Mesenchymal stem cell (in vitro differentiated cells and primary cell): ENCODE data around the gene RILP.
A peak's percentile ranks its signal among the peaks of the same experiment; 100 is the strongest.

ENCODE experiments used
- DNase-seq: peaks from one replicate; pipeline ENCODE4 v3.0.0-alpha.2; 2013
- H2AFZ ChIP-seq: one replicate; pipeline ENCODE4 v1.6.1; 2013; ENCODE audit warnings: low read depth, mild to moderate bottlenecking, control low read depth, inconsistent platforms, low read length, moderate library complexity
- H2AK5ac ChIP-seq: 2 replicates; pipeline ENCODE4 v1.6.1; 2013; ENCODE audit warnings: low read length, moderate library complexity, mild to moderate bottlenecking, inconsistent platforms; ENCODE audit not compliant: severe bottlenecking
- H2BK120ac ChIP-seq: one replicate; pipeline ENCODE4 v1.6.1; 2013; ENCODE audit warnings: low read depth, mild to moderate bottlenecking, inconsistent platforms, low read length, moderate library complexity
- H2BK12ac ChIP-seq, 2 experiments: one replicate each; pipeline ENCODE4 v1.6.1; 2013; ENCODE audit warnings: inconsistent platforms in 2 of 2, low read length in 2 of 2, mild to moderate bottlenecking in 2 of 2, moderate library complexity in 2 of 2, control low read depth in 1 of 2
- H2BK15ac ChIP-seq: one replicate; pipeline ENCODE4 v1.6.1; 2013; ENCODE audit warnings: mild to moderate bottlenecking, low read depth, inconsistent platforms; ENCODE audit not compliant: poor library complexity, severe bottlenecking
- H2BK5ac ChIP-seq: 2 replicates; pipeline ENCODE4 v1.6.1; 2013; ENCODE audit warnings: low read depth, mild to moderate bottlenecking, low read length, control low read depth, inconsistent platforms; ENCODE audit not compliant: poor library complexity, severe bottlenecking
- H3K14ac ChIP-seq, 2 experiments: one replicate each; pipeline ENCODE4 v1.6.1; 2013; ENCODE audit warnings: inconsistent platforms in 2 of 2, low read length in 2 of 2, control low read depth in 1 of 2, mild to moderate bottlenecking in 1 of 2, moderate library complexity in 1 of 2
- H3K18ac ChIP-seq, 2 experiments: one replicate each; pipeline ENCODE4 v1.6.1; 2013; ENCODE audit warnings: inconsistent platforms in 2 of 2, low read length in 2 of 2, control low read depth in 1 of 2, low read depth in 1 of 2, mild to moderate bottlenecking in 1 of 2
- H3K23ac ChIP-seq, 2 experiments: one replicate each; pipeline ENCODE4 v1.6.1; 2013; ENCODE audit warnings: inconsistent platforms in 2 of 2, low read length in 2 of 2, mild to moderate bottlenecking in 2 of 2, moderate library complexity in 2 of 2, control low read depth in 1 of 2
- H3K27ac ChIP-seq: 2 replicates; pipeline ENCODE4 v1.5.1; 2013; ENCODE audit warnings: mild to moderate bottlenecking, moderate library complexity, low read length, control low read depth, inconsistent platforms; ENCODE audit not compliant: poor library complexity, severe bottlenecking
- H3K27me3 ChIP-seq, 2 experiments: 2 replicates each; pipeline versions ENCODE4 v1.6.1 to v1.7.0; 2013; ENCODE audit warnings: low read length in 2 of 2, mild to moderate bottlenecking in 2 of 2, moderate library complexity in 2 of 2, control low read depth in 1 of 2, inconsistent platforms in 1 of 2; ENCODE audit not compliant: control insufficient read depth in 1 of 2, insufficient read depth in 1 of 2
- H3K36me3 ChIP-seq, 2 experiments: 2 replicates each; pipeline versions ENCODE4 v1.6.1 to v1.7.0; 2013; ENCODE audit warnings: low read length in 2 of 2, control low read depth in 1 of 2, inconsistent platforms in 1 of 2, low read depth in 1 of 2, mild to moderate bottlenecking in 1 of 2; ENCODE audit not compliant: insufficient read depth in 2 of 2, control insufficient read depth in 1 of 2
- H3K4ac ChIP-seq, 2 experiments: one replicate each; pipeline ENCODE4 v1.6.1; 2013; ENCODE audit warnings: inconsistent platforms in 2 of 2, low read length in 2 of 2, mild to moderate bottlenecking in 2 of 2, moderate library complexity in 2 of 2, control low read depth in 1 of 2, low read depth in 1 of 2
- H3K4me1 ChIP-seq: 2 replicates; pipeline ENCODE4 v1.6.1; 2013; ENCODE audit warnings: low read depth, low read length, control low read depth; ENCODE audit not compliant: control insufficient read depth, insufficient read depth
- H3K4me2 ChIP-seq: 2 replicates; pipeline ENCODE4 v1.6.1; 2013; ENCODE audit warnings: low read length, mild to moderate bottlenecking, inconsistent platforms; ENCODE audit not compliant: poor library complexity, severe bottlenecking
- H3K4me3 ChIP-seq, 2 experiments: 2 replicates each; pipeline versions ENCODE4 v1.5.1 to v1.7.0; 2013; ENCODE audit warnings: low read length in 2 of 2, mild to moderate bottlenecking in 2 of 2, control low read depth in 1 of 2, low read depth in 1 of 2; ENCODE audit not compliant: insufficient read depth in 1 of 2
- H3K79me1 ChIP-seq: replicated peaks from 2 replicates; pipeline ENCODE4 v1.6.1; 2013; ENCODE audit warnings: mild to moderate bottlenecking, control low read depth, low read length, inconsistent platforms; ENCODE audit not compliant: poor library complexity, severe bottlenecking
- H3K9ac ChIP-seq: 2 replicates; pipeline ENCODE4 v1.7.0; 2013; ENCODE audit warnings: mild to moderate bottlenecking, low read length, moderate library complexity
- H3K9me3 ChIP-seq: 2 replicates; pipeline ENCODE4 v1.7.0; 2013; ENCODE audit warnings: mild to moderate bottlenecking, low read length; ENCODE audit not compliant: control insufficient read depth
- H4K8ac ChIP-seq: one replicate; pipeline ENCODE4 v1.6.1; 2013; ENCODE audit warnings: inconsistent platforms, mild to moderate bottlenecking, low read length, moderate library complexity
- H4K91ac ChIP-seq: one replicate; pipeline ENCODE4 v1.6.1; 2013; ENCODE audit warnings: mild to moderate bottlenecking, low read length, inconsistent platforms
- WGBS: methylation state at CpG from one replicate; pipeline ENCODE4 v1.1.7; 2013; ENCODE audit warnings: mixed read lengths; 5-methylcytosine and 5-hydroxymethylcytosine counted together

RILP gene

GRCh38 chr17:1651559-1651844, 1.8 kb upstream of the RILP start:
- peaks cover 29% of the 10 kb centered on the region for H3K4me1 ChIP-seq
- no peak for DNase-seq
- H3K4me2 ChIP-seq = no peak overlapping the region
- no peak overlapping the region for H2AK5ac ChIP-seq
- H2BK120ac ChIP-seq = no peak overlapping the region
- peaks cover 62 to 64% of the 10 kb centered on the region in 2 experiments for H3K36me3 ChIP-seq
- no peak overlapping the region for H3K14ac ChIP-seq
- no peaks in the 10 kb centered on the region for H3K27me3 ChIP-seq
- no peak overlapping the region for H2BK12ac ChIP-seq
- H2BK5ac ChIP-seq = no peak overlapping the region
- H4K91ac ChIP-seq = no peak overlapping the region
- no peak overlapping the region for H2AFZ ChIP-seq
- H2BK15ac ChIP-seq = no peak overlapping the region
- H3K9ac ChIP-seq = no peak overlapping the region
- H3K4ac ChIP-seq = no peak overlapping the region
- H3K27ac ChIP-seq = no peak overlapping the region
- no peak overlapping the region for H3K18ac ChIP-seq
- H4K8ac ChIP-seq = no peak overlapping the region
- no peak overlapping the region for H3K4me3 ChIP-seq
- H3K9me3 ChIP-seq = no peaks in the 10 kb centered on the region
- WGBS = 99% methylated on average over 4 of the region's 4 CpGs
- peaks cover 8% of the 10 kb centered on the region for H3K79me1 ChIP-seq
- no peak overlapping the region for H3K23ac ChIP-seq

GRCh38 chr17:1650731-1651558, 1.3 kb upstream of the RILP start:
- Histone ChIP-seq H4K91ac (no peak overlapping the region), H2AFZ (no peak overlapping the region), H3K9me3 (no peaks in the 10 kb centered on the region), H3K14ac (no peak overlapping the region), H3K18ac (no peak overlapping the region), H3K27ac (no peak overlapping the region), H2BK15ac (no peak overlapping the region), H2BK5ac (no peak overlapping the region), H3K4me3 (no peak overlapping the region), H3K4me1 (peaks cover 29% of the 10 kb centered on the region), H4K8ac (no peak overlapping the region), H2AK5ac (no peak overlapping the region), H3K4ac (no peak overlapping the region), H2BK12ac (no peak overlapping the region), H3K36me3 (peaks cover 60 to 64% of the 10 kb centered on the region in 2 experiments), H3K9ac (peak overlapping the region; percentile 18), H3K27me3 (no peaks in the 10 kb centered on the region), H3K79me1 (peaks cover 8% of the 10 kb centered on the region), H2BK120ac (no peak overlapping the region), H3K4me2 (no peak overlapping the region), H3K23ac (no peak overlapping the region)
- no peak for DNase-seq
- 92% methylated on average over 22 of the region's 22 CpGs for WGBS

- Histone ChIP-seq H3K9ac (peak overlapping the region; percentile 83), H3K18ac (peak overlapping the region; percentile 43 to 87)
- WGBS = under 1% methylated on average over 45 of the region's 100 CpGs
Measured at GRCh38 chr17:1648963-1649843, 463 bp downstream of the RILP start.

More at GRCh38 chr17:1648963-1649843, 463 bp downstream of the RILP start:
- Histone ChIP-seq H4K8ac (peak overlapping the region; percentile 46), H3K23ac (peak overlapping the region in 1 of 2 experiments; percentile 78), H2AK5ac (no peak overlapping the region), H3K4me2 (peak overlapping the region; percentile 89), H3K9me3 (no peaks in the 10 kb centered on the region), H3K27me3 (no peaks in the 10 kb centered on the region), H2BK15ac (no peak overlapping the region), H2BK120ac (peak overlapping the region; percentile 50), H2AFZ (peak overlapping the region; percentile 11), H3K36me3 (peaks cover 48 to 51% of the 10 kb centered on the region in 2 experiments), H3K4me1 (peaks cover 44% of the 10 kb centered on the region), H2BK12ac (peak overlapping the region in 1 of 2 experiments; percentile 66), H3K4ac (peak overlapping the region in 1 of 2 experiments; percentile 93), H2BK5ac (no peak overlapping the region), H3K14ac (peak overlapping the region in 1 of 2 experiments; percentile 92), H3K79me1 (peaks cover 6% of the 10 kb centered on the region), H3K27ac (peak overlapping the region; percentile 71), H3K4me3 (peak overlapping the region; percentile 71 to 80), H4K91ac (peak overlapping the region; percentile 45)
- peak; percentile 92 for DNase-seq
